H1 (cell line): Measurements from ENCODE around the gene IL24.

Experiments
- EP300 ChIP-seq, 2 experiments: IDR thresholded peaks; 1 replicate in 1 of 2; 2 replicates in 1 of 2; pipeline ENCODE4 v1.6.1; 2011 to 2012; ENCODE audit warnings: low read depth in 2 of 2, low read length in 2 of 2, mild to moderate bottlenecking in 2 of 2, borderline replicate concordance in 1 of 2, inconsistent platforms in 1 of 2, moderate library complexity in 1 of 2
- EZH2 ChIP-seq: fragments of 200-600 bp; sonication (generic); IDR thresholded peaks from 2 replicates; pipeline ENCODE4 v1.7.1; 2012; ENCODE audit warnings: low read depth, mild to moderate bottlenecking, moderate library complexity, low read length, inconsistent platforms; ENCODE audit not compliant: severe bottlenecking
- KDM1A ChIP-seq: fragments of 200-600, 300-600 bp; sonication (generic); IDR thresholded peaks from 2 replicates; pipeline ENCODE4 v1.7.1; 2016; ENCODE audit warnings: mild to moderate bottlenecking, low read length, borderline replicate concordance
- POLR2A ChIP-seq, 2 experiments: IDR thresholded peaks; 1 replicate in 1 of 2; 2 replicates in 1 of 2; pipeline ENCODE4 v1.6.1; 2011; ENCODE audit warnings: low read depth in 2 of 2, low read length in 2 of 2, mild to moderate bottlenecking in 2 of 2; ENCODE audit errors: control extremely low read depth in 1 of 2
- RAD21 ChIP-seq, 2 experiments: IDR thresholded peaks in 1 of 2; conservative IDR thresholded peaks in 1 of 2; 2 replicates each; pipeline ENCODE4 v1.6.1; 2011; ENCODE audit warnings: low read depth in 2 of 2, low read length in 2 of 2, improper control_type of control experiment in 1 of 2, inconsistent platforms in 1 of 2, mild to moderate bottlenecking in 1 of 2, moderate library complexity in 1 of 2
- RFX5 ChIP-seq: IDR thresholded peaks from 2 replicates; pipeline ENCODE4 v1.6.1; 2011; ENCODE audit warnings: low read depth, low read length, improper control_type of control experiment, borderline replicate concordance
- RNF2 ChIP-seq: fragments of 200-900, 300-1000 bp; sonication (generic); IDR thresholded peaks from 2 replicates; pipeline ENCODE4 v1.7.1; 2016; ENCODE audit warnings: borderline replicate concordance, low read depth, mild to moderate bottlenecking, antibody characterized with exemption, low read length; ENCODE audit not compliant: poor library complexity, severe bottlenecking; ENCODE audit errors: missing control alignments
- SIN3A ChIP-seq, 2 experiments: IDR thresholded peaks in 1 of 2; conservative IDR thresholded peaks in 1 of 2; 2 replicates each; pipeline ENCODE4 v1.6.1; 2011 to 2012; ENCODE audit warnings: low read length in 2 of 2, improper control_type of control experiment in 1 of 2, low read depth in 1 of 2, mild to moderate bottlenecking in 1 of 2
- SP2 ChIP-seq: IDR thresholded peaks from 2 replicates; pipeline ENCODE4 v1.6.1; 2012; ENCODE audit warnings: mild to moderate bottlenecking, low read length, inconsistent platforms
- SRF ChIP-seq: IDR thresholded peaks from 2 replicates; pipeline ENCODE4 v1.6.1; 2011; ENCODE audit warnings: mild to moderate bottlenecking, low read depth, low read length, moderate library complexity
- ZNF274 ChIP-seq: IDR thresholded peaks from 2 replicates; pipeline ENCODE4 v1.7.0; 2012; ENCODE audit warnings: low read length, borderline replicate concordance; ENCODE audit errors: extremely low read depth
- TF ChIP-seq, protein P1 (sequence below), 3 experiments: IDR thresholded peaks; 1 replicate in 2 of 3; 2 replicates in 1 of 3; pipeline versions ENCODE4 v1.5.1 to v1.6.1; 2011; ENCODE audit warnings: low read length in 3 of 3, mild to moderate bottlenecking in 3 of 3, inconsistent platforms in 2 of 3, low read depth in 1 of 3, moderate library complexity in 1 of 3; ENCODE audit not compliant: insufficient read depth in 1 of 3; ENCODE audit errors: control extremely low read depth in 1 of 3
- TF ChIP-seq, protein P2 (sequence below): IDR thresholded peaks from 2 replicates; pipeline ENCODE4 v1.6.1; 2012; ENCODE audit warnings: inconsistent platforms
- TF ChIP-seq, protein P3 (sequence below): IDR thresholded peaks from 2 replicates; pipeline ENCODE4 v1.6.1; 2012; ENCODE audit warnings: low read length, inconsistent platforms

DNA sequence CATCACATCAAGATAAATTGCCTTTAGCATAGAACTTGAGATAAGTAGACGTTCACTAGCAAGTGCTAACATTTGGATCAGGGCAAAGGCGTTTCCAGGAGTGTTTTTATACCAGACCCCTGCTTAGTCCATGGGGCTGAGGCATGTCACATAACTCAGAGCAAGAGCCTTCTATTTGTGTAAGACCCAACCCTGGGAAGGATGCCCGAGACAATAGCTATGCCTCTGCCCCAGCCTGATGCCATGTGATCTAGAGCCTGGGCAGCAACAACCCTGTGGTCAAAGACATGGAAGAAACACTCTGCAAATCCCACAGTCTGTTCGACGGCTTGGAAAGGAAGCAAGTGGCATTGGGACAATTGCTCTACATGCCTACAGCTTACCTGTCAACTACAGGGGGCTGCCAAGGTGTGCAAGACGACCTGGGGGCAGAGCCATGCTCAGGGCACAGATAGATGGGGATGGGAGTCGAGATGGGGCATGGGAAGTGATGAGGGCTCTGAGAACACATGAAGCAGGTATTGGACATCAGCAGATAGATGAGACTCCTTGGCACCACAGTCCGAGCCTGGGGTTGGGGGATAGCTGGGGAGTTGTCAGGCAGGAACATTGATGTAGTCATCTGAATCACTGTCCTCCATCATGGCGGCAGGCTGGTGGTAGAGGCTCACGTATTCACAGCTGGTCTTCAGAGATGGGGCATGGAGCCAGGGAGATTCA lies 7.3 kb downstream of the IL24 start:
- TF ChIP-seq, protein P1, sequence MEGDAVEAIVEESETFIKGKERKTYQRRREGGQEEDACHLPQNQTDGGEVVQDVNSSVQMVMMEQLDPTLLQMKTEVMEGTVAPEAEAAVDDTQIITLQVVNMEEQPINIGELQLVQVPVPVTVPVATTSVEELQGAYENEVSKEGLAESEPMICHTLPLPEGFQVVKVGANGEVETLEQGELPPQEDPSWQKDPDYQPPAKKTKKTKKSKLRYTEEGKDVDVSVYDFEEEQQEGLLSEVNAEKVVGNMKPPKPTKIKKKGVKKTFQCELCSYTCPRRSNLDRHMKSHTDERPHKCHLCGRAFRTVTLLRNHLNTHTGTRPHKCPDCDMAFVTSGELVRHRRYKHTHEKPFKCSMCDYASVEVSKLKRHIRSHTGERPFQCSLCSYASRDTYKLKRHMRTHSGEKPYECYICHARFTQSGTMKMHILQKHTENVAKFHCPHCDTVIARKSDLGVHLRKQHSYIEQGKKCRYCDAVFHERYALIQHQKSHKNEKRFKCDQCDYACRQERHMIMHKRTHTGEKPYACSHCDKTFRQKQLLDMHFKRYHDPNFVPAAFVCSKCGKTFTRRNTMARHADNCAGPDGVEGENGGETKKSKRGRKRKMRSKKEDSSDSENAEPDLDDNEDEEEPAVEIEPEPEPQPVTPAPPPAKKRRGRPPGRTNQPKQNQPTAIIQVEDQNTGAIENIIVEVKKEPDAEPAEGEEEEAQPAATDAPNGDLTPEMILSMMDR (IDR thresholded peaks at IDR 0.05; ENCODE audit: control extremely low read depth in 1 of 3, insufficient read depth in 1 of 3, low read depth in 1 of 3, low read length in 3 of 3), result no peak
- TF ChIP-seq SRF (no peak), ZNF274 (no peak), EZH2 (no peak), POLR2A (IDR thresholded peaks at IDR 0.05; ENCODE audit: control extremely low read depth in 1 of 2, low read depth in 2 of 2, low read length in 2 of 2) (no peak), SP2 (no peak), RNF2 (no peak), RAD21 (IDR thresholded peaks at IDR 0.05 in 1 of 2, conservative IDR thresholded peaks at IDR 0.05 in 1 of 2; ENCODE audit: low read depth in 2 of 2, low read length in 2 of 2) (no peak), SIN3A (conservative IDR thresholded peaks at IDR 0.05 in 1 of 2, IDR thresholded peaks at IDR 0.05 in 1 of 2; ENCODE audit: low read depth in 1 of 2, low read length in 2 of 2) (no peak), RFX5 (no peak), EP300 (IDR thresholded peaks at IDR 0.05; ENCODE audit: borderline replicate concordance in 1 of 2, low read depth in 2 of 2, low read length in 2 of 2) (no peak), KDM1A (no peak)
- TF ChIP-seq, protein P2, sequence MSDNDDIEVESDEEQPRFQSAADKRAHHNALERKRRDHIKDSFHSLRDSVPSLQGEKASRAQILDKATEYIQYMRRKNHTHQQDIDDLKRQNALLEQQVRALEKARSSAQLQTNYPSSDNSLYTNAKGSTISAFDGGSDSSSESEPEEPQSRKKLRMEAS, result no peak
- TF ChIP-seq, protein P3, sequence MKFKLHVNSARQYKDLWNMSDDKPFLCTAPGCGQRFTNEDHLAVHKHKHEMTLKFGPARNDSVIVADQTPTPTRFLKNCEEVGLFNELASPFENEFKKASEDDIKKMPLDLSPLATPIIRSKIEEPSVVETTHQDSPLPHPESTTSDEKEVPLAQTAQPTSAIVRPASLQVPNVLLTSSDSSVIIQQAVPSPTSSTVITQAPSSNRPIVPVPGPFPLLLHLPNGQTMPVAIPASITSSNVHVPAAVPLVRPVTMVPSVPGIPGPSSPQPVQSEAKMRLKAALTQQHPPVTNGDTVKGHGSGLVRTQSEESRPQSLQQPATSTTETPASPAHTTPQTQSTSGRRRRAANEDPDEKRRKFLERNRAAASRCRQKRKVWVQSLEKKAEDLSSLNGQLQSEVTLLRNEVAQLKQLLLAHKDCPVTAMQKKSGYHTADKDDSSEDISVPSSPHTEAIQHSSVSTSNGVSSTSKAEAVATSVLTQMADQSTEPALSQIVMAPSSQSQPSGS, result no peak
